ENCODE measurements around the gene KLHL22. TPM values are rescaled to one million over a fixed set of nuclear protein-coding genes. Genes with fewer than 3 reads are reported as not detected.
A peak's percentile ranks its signal among the peaks of the same experiment; 100 is the strongest.

The KLHL22 gene
- total RNA-seq, 5 donors from 2014 or later (not counting 1 experiment from before 2014, with no cell fraction given) = 42.0 to 57.8 (median 47.1) TPM

DNA sequence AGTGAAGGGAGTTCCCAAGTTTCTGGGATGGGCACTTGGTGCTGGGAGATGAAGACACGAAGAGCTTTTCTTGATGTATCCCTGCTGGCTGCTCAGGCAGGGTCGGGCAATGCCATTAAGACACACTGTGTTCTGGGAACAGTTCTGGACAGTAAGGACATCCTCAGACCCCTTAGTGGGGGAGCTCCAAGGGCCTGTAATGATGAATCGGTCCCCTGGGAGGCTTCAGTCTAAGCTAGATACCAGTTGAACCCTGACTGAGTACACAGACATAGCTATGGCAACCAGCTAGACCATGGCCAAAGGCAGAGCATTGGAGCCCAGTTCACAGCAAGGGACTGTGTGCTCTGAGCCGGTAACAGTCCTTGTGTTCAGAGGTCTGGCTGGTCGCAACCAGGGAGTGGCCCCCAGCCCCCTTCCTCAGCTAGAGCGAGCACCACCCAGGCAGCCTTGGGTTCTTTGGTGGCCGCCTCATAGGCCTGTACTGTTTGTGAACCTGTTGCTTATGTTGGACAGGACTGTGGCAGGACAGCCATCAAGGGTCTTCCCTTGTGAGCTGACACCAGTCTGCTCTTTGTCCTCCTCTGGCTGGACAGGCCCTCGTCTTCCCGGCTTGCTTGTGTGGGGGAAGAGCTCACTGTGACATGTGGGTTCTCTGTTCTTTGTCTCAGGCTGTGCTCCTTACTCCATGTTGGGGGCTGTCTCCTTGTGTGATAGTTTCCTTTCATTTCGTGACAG, 36.8 kb upstream of the KLHL22 start:
- ChIA-PET CTCF (interaction anchor here (1.0 to 1.4 kb wide), 2 partner anchors 25 to 39 kb away, joined by 3 to 4 read pairs; no protein-coding TSS in a partner anchor), POLR2A (interaction anchor here in 1 of 2 donors (0.6 kb wide), 1 partner anchor 146 kb away, joined by 3 read pairs; no protein-coding TSS in a partner anchor)
- peaks cover 24 to 66% of the 10 kb centered on the region in 2 experiments for H3K4me1 ChIP-seq (ENCODE audit: control insufficient read depth in 1 of 2, extremely low read depth in 1 of 2, insufficient read depth in 2 of 2, low read length in 2 of 2)
- no peaks in the 10 kb centered on the region for H3K27me3 ChIP-seq (replicated peaks in 1 of 2; ENCODE audit: control insufficient read depth in 2 of 2, extremely low read depth in 1 of 2, insufficient read depth in 2 of 2, low read length in 1 of 2)
- no peak overlapping the region for H3K4me3 ChIP-seq (ENCODE audit: control insufficient read depth in 1 of 2, extremely low read depth in 1 of 2, low read length in 1 of 2)
- H3K27ac Mint-ChIP-seq = peak overlapping the region; percentile 84 to 90
- ATAC-seq (replicated peaks in 1 of 4) (no peak), DNase-seq (no peak)
- no peaks in the 10 kb centered on the region for H3K9me3 Mint-ChIP-seq
- no peaks in the 10 kb centered on the region for H3K27me3 Mint-ChIP-seq
- H3K36me3 Mint-ChIP-seq = peaks cover 26% of the 10 kb centered on the region
- 92% methylated on average over 7 of the region's 10 CpGs for WGBS (ENCODE audit: insufficient coverage)
- peaks cover 69 to 75% (median 74%) of the 10 kb centered on the region in 3 donors for H3K4me1 Mint-ChIP-seq
- peaks cover 10 to 38% of the 10 kb centered on the region in 2 donors for H3K36me3 ChIP-seq (ENCODE audit: control insufficient read depth in 2 of 2, extremely low read depth in 1 of 2, insufficient read depth in 1 of 2, low read length in 1 of 2)
- no peak overlapping the region for H3K27ac ChIP-seq (ENCODE audit: low read length)
- peak overlapping the region in 2 of 3 donors; percentile 7 to 63 for H3K4me3 Mint-ChIP-seq
- no peaks in the 10 kb centered on the region for H3K9me3 ChIP-seq

DNA sequence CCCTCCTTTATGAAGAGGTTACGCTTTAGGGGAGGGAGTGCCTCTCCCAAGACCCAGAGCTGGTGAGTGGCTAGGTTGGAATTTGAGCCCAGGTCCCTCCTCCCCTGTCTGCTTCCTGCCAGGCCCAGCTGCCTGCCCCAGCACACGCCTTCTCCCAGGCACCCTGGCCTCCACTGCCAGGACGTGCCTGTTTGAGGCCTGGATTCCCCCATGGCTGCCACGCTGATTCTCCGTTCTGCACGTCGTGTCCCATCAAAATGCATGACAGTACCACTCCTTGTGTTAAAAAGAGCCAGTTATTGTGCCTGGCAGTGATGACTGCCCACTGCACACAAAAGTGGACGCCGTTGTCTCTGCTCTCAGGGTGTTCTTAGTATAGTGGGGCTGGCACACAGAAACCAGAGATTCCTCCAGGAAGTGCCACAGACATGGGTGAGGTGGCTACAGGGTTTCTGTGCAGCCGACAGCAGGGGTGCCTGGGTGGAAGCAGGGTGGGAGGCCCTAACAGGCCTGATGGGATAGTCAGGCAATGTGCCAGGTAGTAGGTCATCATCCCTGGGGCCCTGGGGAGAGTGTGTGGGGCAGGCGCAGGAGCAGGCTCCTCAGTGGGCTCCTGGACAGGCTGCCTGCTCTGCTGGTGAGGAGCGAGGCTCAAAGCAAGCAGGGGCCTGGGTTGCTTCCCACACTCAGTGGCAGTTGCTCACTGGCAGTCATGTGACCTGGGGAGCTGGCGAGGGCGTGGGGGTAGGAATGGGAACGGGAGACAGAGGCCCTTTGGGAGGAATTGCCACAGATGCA, 36.0 kb upstream of the KLHL22 start:
- H3K4me1 ChIP-seq (ENCODE audit: control insufficient read depth in 1 of 2, extremely low read depth in 1 of 2, insufficient read depth in 2 of 2, low read length in 2 of 2) = peaks cover 24 to 63% of the 10 kb centered on the region in 2 experiments
- ATAC-seq (replicated peaks in 1 of 4) (peak in 3 of 4 experiments; percentile 28 to 51 (median 34)), DNase-seq (no peak)
- Mint-ChIP-seq H3K27me3 (no peaks in the 10 kb centered on the region), H3K9me3 (no peaks in the 10 kb centered on the region), H3K36me3 (peaks cover 27% of the 10 kb centered on the region), H3K4me1 (peaks cover 73 to 78% (median 76%) of the 10 kb centered on the region in 3 donors), H3K27ac (peak overlapping the region; percentile 84 to 90), H3K4me3 (peak overlapping the region in 2 of 3 donors; percentile 5 to 62)
- peak overlapping the region in 1 of 2 donors; percentile 2 for H3K4me3 ChIP-seq (ENCODE audit: control insufficient read depth in 1 of 2, extremely low read depth in 1 of 2, low read length in 1 of 2)
- no peaks in the 10 kb centered on the region for H3K9me3 ChIP-seq
- ChIA-PET CTCF (interaction anchor here in 1 of 2 donors (1.4 kb wide), 1 partner anchor 40 kb away, joined by 4 read pairs; no protein-coding TSS in a partner anchor), POLR2A (interaction anchor here in 1 of 2 donors (0.6 kb wide), 1 partner anchor 145 kb away, joined by 3 read pairs; no protein-coding TSS in a partner anchor)
- 87% methylated on average over 13 of the region's 15 CpGs for WGBS (ENCODE audit: insufficient coverage)
- H3K27me3 ChIP-seq (replicated peaks in 1 of 2; ENCODE audit: control insufficient read depth in 2 of 2, extremely low read depth in 1 of 2, insufficient read depth in 2 of 2, low read length in 1 of 2) = no peaks in the 10 kb centered on the region
- peaks cover 7 to 37% of the 10 kb centered on the region in 2 donors for H3K36me3 ChIP-seq (ENCODE audit: control insufficient read depth in 2 of 2, extremely low read depth in 1 of 2, insufficient read depth in 1 of 2, low read length in 1 of 2)
- H3K27ac ChIP-seq (ENCODE audit: low read length) = no peak overlapping the region

DNA sequence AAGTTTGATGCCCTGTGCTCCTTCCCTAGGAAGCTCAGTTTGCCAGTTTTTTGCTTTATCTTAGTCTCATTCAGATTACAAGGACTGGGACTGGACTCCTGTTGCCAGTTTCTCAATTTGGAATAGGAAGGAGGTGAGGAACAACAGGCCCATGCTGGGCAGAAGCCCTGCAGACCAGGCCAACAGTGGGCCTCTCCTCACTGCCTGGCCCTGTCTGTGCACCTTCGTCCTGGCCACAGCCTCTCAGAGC, 35.5 kb upstream of the KLHL22 start:
- no CpG with 5 or more reads among the region's 1 CpG for WGBS (ENCODE audit: insufficient coverage)
- H3K4me1 Mint-ChIP-seq = peaks cover 74 to 80% (median 78%) of the 10 kb centered on the region in 3 donors
- Histone ChIP-seq H3K27ac (ENCODE audit: low read length) (no peak overlapping the region), H3K4me3 (ENCODE audit: control insufficient read depth in 1 of 2, extremely low read depth in 1 of 2, low read length in 1 of 2) (no peak overlapping the region), H3K36me3 (ENCODE audit: control insufficient read depth in 2 of 2, extremely low read depth in 1 of 2, insufficient read depth in 1 of 2, low read length in 1 of 2) (peaks cover 5 to 42% of the 10 kb centered on the region in 2 donors), H3K4me1 (ENCODE audit: control insufficient read depth in 1 of 2, extremely low read depth in 1 of 2, insufficient read depth in 2 of 2, low read length in 2 of 2) (peaks cover 24 to 64% of the 10 kb centered on the region in 2 experiments), H3K27me3 (replicated peaks in 1 of 2; ENCODE audit: control insufficient read depth in 2 of 2, extremely low read depth in 1 of 2, insufficient read depth in 2 of 2, low read length in 1 of 2) (no peaks in the 10 kb centered on the region), H3K9me3 (no peaks in the 10 kb centered on the region)
- ATAC-seq (replicated peaks in 1 of 4) (no peak), DNase-seq (no peak)
- POLR2A ChIA-PET = no interaction called here
- H3K9me3 Mint-ChIP-seq = no peaks in the 10 kb centered on the region
- H3K27me3 Mint-ChIP-seq = no peaks in the 10 kb centered on the region
- CTCF ChIA-PET = interaction anchor here in 1 of 2 donors (0.6 kb wide), 1 partner anchor 121 kb away, joined by 3 read pairs; no protein-coding TSS in a partner anchor
- peak overlapping the region in 1 of 3 donors; percentile 62 for H3K4me3 Mint-ChIP-seq
- peaks cover 28% of the 10 kb centered on the region for H3K36me3 Mint-ChIP-seq
- H3K27ac Mint-ChIP-seq = no peak overlapping the region

DNA sequence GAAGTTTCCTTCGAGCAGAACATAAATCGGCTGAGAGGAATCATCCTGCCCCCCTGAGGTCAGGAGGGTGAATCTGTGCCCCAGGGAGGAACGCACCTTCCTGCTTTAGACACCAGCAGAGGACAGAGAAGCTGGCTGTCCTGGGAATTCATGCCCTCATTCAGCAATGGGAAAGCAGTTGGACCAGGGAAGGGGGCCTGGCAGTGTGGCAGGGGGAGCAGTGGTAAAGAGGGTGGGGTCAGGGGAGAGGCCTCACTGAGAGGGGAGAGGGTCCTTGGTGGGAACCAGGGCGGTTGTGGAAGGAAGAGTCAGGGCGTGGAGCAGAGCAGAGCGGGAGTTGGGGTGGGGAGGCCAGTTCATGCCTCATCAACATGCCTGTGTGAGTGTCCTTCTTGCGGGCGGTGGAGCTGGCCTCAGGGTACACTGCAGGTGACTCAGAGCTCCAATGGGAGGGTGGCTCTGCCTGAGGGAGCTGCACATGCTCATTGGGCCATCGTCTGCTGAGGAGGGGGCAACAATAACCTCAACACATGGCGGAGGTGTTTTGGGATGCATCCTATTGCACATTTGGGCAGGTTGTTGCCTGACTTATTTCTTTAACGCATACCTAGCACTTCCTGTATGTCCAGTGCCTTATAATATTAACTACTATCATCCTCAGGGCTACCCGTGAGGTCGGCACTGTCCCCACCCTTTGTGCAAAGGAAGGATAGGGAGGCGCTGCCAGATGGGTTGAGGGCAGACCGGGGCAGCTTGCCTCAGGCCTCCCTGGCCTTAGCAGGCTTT, 35.0 kb upstream of the KLHL22 start:
- WGBS (ENCODE audit: insufficient coverage) = 98% methylated on average over 7 of the region's 15 CpGs
- H3K4me3 ChIP-seq (ENCODE audit: control insufficient read depth in 1 of 2, extremely low read depth in 1 of 2, low read length in 1 of 2) = no peak overlapping the region
- H3K27me3 ChIP-seq (replicated peaks in 1 of 2; ENCODE audit: control insufficient read depth in 2 of 2, extremely low read depth in 1 of 2, insufficient read depth in 2 of 2, low read length in 1 of 2) = no peaks in the 10 kb centered on the region
- H3K9me3 Mint-ChIP-seq = no peaks in the 10 kb centered on the region
- H3K4me1 Mint-ChIP-seq = peaks cover 75 to 78% (median 78%) of the 10 kb centered on the region in 3 donors
- peaks cover 5 to 46% of the 10 kb centered on the region in 2 donors for H3K36me3 ChIP-seq (ENCODE audit: control insufficient read depth in 2 of 2, extremely low read depth in 1 of 2, insufficient read depth in 1 of 2, low read length in 1 of 2)
- H3K4me3 Mint-ChIP-seq = peak overlapping the region in 1 of 3 donors; percentile 64
- DNase-seq (no peak), ATAC-seq (replicated peaks in 1 of 4) (no peak)
- H3K27me3 Mint-ChIP-seq = no peaks in the 10 kb centered on the region
- H3K4me1 ChIP-seq (ENCODE audit: control insufficient read depth in 1 of 2, extremely low read depth in 1 of 2, insufficient read depth in 2 of 2, low read length in 2 of 2) = peaks cover 24 to 66% of the 10 kb centered on the region in 2 experiments
- H3K27ac ChIP-seq (ENCODE audit: low read length) = no peak overlapping the region
- ChIA-PET CTCF (interaction anchor here in 1 of 2 donors (0.6 to 0.7 kb wide), 2 partner anchors 41 to 121 kb away, joined by 3 to 5 read pairs; no protein-coding TSS in a partner anchor), POLR2A (no interaction called here)
- peak overlapping the region; percentile 69 to 72 for H3K27ac Mint-ChIP-seq
- no peaks in the 10 kb centered on the region for H3K9me3 ChIP-seq
- peaks cover 28% of the 10 kb centered on the region for H3K36me3 Mint-ChIP-seq

DNA sequence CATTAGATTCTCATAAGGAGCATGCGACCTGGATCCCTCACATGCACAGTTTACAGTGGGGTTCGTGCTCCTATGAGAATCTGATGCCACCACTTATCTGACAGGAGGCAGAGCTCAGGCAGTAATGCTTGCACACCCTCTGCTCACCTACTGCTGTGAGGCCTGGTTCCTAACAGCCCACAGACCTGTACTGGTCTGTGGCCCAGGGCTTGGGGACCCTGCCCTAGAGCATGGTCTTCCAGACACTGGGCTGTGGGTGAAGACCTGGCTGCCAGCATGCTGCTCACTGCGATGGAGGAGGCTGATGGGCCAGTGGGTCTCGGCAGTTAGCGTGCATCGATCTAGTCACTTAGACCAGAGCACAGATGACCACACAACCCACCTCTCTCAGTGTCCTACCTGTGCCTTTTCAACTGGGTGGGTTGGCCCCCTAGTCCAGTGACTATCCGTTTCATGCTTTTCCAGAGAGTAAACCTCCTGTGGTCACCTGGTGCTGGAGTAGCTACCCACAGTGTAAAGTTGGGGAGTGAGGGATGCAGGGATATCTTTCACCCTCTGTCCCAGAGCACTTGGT, 32.9 kb upstream of the KLHL22 start:
- POLR2A ChIA-PET = no interaction called here

More for the DNA sequence above, 32.9 kb upstream of the KLHL22 start:
- peaks cover 29 to 69% of the 10 kb centered on the region in 2 experiments for H3K4me1 ChIP-seq (ENCODE audit: control insufficient read depth in 1 of 2, extremely low read depth in 1 of 2, insufficient read depth in 2 of 2, low read length in 2 of 2)
- H3K27me3 ChIP-seq (replicated peaks in 1 of 2; ENCODE audit: control insufficient read depth in 2 of 2, extremely low read depth in 1 of 2, insufficient read depth in 2 of 2, low read length in 1 of 2) = no peaks in the 10 kb centered on the region
- H3K27me3 Mint-ChIP-seq = no peaks in the 10 kb centered on the region
- peak overlapping the region in 1 of 2 donors; percentile 20 for H3K27ac Mint-ChIP-seq
- 88% methylated on average over 3 of the region's 7 CpGs for WGBS (ENCODE audit: insufficient coverage)
- no peak overlapping the region for H3K27ac ChIP-seq (ENCODE audit: low read length)
- no peak overlapping the region for H3K4me3 Mint-ChIP-seq
- no peak for ATAC-seq (replicated peaks in 1 of 4)
- no peaks in the 10 kb centered on the region for H3K9me3 Mint-ChIP-seq
- CTCF ChIA-PET = no interaction called here
- H3K4me3 ChIP-seq (ENCODE audit: control insufficient read depth in 1 of 2, extremely low read depth in 1 of 2, low read length in 1 of 2) = no peak overlapping the region
- H3K9me3 ChIP-seq = no peaks in the 10 kb centered on the region
- H3K36me3 ChIP-seq (ENCODE audit: control insufficient read depth in 2 of 2, extremely low read depth in 1 of 2, insufficient read depth in 1 of 2, low read length in 1 of 2) = peaks cover 5 to 46% of the 10 kb centered on the region in 2 donors
- no peak for DNase-seq
- H3K36me3 Mint-ChIP-seq = peaks cover 28% of the 10 kb centered on the region
- peaks cover 68 to 74% (median 73%) of the 10 kb centered on the region in 3 donors for H3K4me1 Mint-ChIP-seq
